MM.1S (cell line): ENCODE measurements around the gene LHFPL5.

ENCODE experiments used
- DNase-seq: peaks from one replicate; pipeline ENCODE4 v3.0.0-alpha.2; 2015
- H2AFZ ChIP-seq: fragments of 300-600 bp; sonication (generic); 2 replicates; pipeline ENCODE4 v1.6.0; 2016; ENCODE audit warnings: antibody characterized with exemption, low read length
- H3F3A ChIP-seq: fragments of 300-600 bp; sonication (generic); 2 replicates; pipeline ENCODE4 v1.6.1; 2016; ENCODE audit warnings: mild to moderate bottlenecking, antibody characterized with exemption, low read length, moderate library complexity, mixed read lengths; ENCODE audit not compliant: insufficient read depth
- H3K27ac ChIP-seq: fragments of 300-600 bp; sonication (generic); 2 replicates; pipeline ENCODE4 v1.5.1; 2016; ENCODE audit warnings: mild to moderate bottlenecking, low read length
- H3K27me3 ChIP-seq: fragments of 300-600 bp; sonication (generic); replicated peaks from 2 replicates; pipeline ENCODE4 v1.6.0; 2016; ENCODE audit warnings: low read length; ENCODE audit not compliant: insufficient read depth
- H3K36me3 ChIP-seq: fragments of 300-600 bp; sonication (generic); replicated peaks from 2 replicates; pipeline ENCODE4 v1.6.1; 2016; ENCODE audit warnings: mild to moderate bottlenecking, low read length, mixed read lengths; ENCODE audit not compliant: insufficient read depth
- H3K4me1 ChIP-seq: fragments of 300-600 bp; sonication (generic); 2 replicates; pipeline ENCODE4 v1.6.1; 2016; ENCODE audit warnings: low read length, mixed read lengths
- H3K4me2 ChIP-seq: fragments of 300-600 bp; sonication (generic); 2 replicates; pipeline ENCODE4 v1.6.0; 2016; ENCODE audit warnings: low read depth, low read length
- H3K4me3 ChIP-seq: fragments of 300-600 bp; sonication (generic); 2 replicates; pipeline ENCODE4 v1.5.1; 2016; ENCODE audit warnings: low read length, mixed read lengths
- H3K79me2 ChIP-seq: fragments of 300-600 bp; sonication (generic); 2 replicates; pipeline ENCODE4 v1.6.1; 2016; ENCODE audit warnings: mixed run types, low read length, mixed read lengths
- H3K9ac ChIP-seq: fragments of 300-600 bp; sonication (generic); 2 replicates; pipeline ENCODE4 v1.6.1; 2016; ENCODE audit warnings: low read length, mixed read lengths
- H3K9me2 ChIP-seq: fragments of 300-600 bp; sonication (generic); replicated peaks from 2 replicates; pipeline ENCODE4 v1.6.1; 2016; ENCODE audit warnings: mild to moderate bottlenecking, low read length, mixed read lengths; ENCODE audit not compliant: insufficient read depth
- H3K9me3 ChIP-seq: fragments of 300-600 bp; sonication (generic); replicated peaks from 2 replicates; pipeline ENCODE4 v1.6.1; 2016; ENCODE audit warnings: mild to moderate bottlenecking, low read length, mixed read lengths; ENCODE audit not compliant: insufficient read depth
- H4K20me1 ChIP-seq: fragments of 300-600 bp; sonication (generic); 2 replicates; pipeline ENCODE4 v1.6.1; 2016; ENCODE audit warnings: mild to moderate bottlenecking, low read length, moderate library complexity, mixed read lengths; ENCODE audit not compliant: insufficient read depth
- EZH2 ChIP-seq: fragments of 300-600 bp; sonication (generic); optimal IDR thresholded peaks from 2 replicates; pipeline ENCODE3; 2017; ENCODE audit warnings: low read depth, mild to moderate bottlenecking, antibody characterized with exemption, low read length, mixed read lengths
- EZH2phosphoT487 ChIP-seq: fragments of 300-600 bp; sonication (generic); IDR thresholded peaks from 2 replicates; pipeline ENCODE4 v1.6.1; 2018; ENCODE audit warnings: antibody characterized with exemption, low read length
- TF ChIP-seq, protein P1 (sequence below): fragments of 300-600 bp; sonication (generic); IDR thresholded peaks from 2 replicates; pipeline ENCODE4 v1.5.1; 2016; ENCODE audit warnings: antibody characterized with exemption, low read length, mixed read lengths

Gene LHFPL5

GRCh38 chr6:35781290-35781689, 23.9 kb upstream of the LHFPL5 start:
- H3K79me2 ChIP-seq, result no peaks in the 10 kb centered on the region
- no peak overlapping the region for H3K9ac ChIP-seq
- no peak for DNase-seq
- no peaks in the 10 kb centered on the region for H3K9me3 ChIP-seq
- no peak overlapping the region for H3K27ac ChIP-seq
- H3F3A ChIP-seq, result no peaks in the 10 kb centered on the region
- no peak overlapping the region for H2AFZ ChIP-seq
- TF ChIP-seq EZH2 (no peak), EZH2phosphoT487 (no peak)
- TF ChIP-seq, protein P1, sequence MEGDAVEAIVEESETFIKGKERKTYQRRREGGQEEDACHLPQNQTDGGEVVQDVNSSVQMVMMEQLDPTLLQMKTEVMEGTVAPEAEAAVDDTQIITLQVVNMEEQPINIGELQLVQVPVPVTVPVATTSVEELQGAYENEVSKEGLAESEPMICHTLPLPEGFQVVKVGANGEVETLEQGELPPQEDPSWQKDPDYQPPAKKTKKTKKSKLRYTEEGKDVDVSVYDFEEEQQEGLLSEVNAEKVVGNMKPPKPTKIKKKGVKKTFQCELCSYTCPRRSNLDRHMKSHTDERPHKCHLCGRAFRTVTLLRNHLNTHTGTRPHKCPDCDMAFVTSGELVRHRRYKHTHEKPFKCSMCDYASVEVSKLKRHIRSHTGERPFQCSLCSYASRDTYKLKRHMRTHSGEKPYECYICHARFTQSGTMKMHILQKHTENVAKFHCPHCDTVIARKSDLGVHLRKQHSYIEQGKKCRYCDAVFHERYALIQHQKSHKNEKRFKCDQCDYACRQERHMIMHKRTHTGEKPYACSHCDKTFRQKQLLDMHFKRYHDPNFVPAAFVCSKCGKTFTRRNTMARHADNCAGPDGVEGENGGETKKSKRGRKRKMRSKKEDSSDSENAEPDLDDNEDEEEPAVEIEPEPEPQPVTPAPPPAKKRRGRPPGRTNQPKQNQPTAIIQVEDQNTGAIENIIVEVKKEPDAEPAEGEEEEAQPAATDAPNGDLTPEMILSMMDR, result no peak
- no peaks in the 10 kb centered on the region for H3K9me2 ChIP-seq
- no peaks in the 10 kb centered on the region for H3K4me1 ChIP-seq
- H3K4me3 ChIP-seq, result no peak overlapping the region
- no peaks in the 10 kb centered on the region for H4K20me1 ChIP-seq
- peaks cover 2% of the 10 kb centered on the region; the same call in 1 of the 2 replicates for H3K27me3 ChIP-seq
- no peak overlapping the region for H3K4me2 ChIP-seq
- no peaks in the 10 kb centered on the region for H3K36me3 ChIP-seq

- H3K79me2 ChIP-seq, result no peaks in the 10 kb centered on the region
- H3K9me2 ChIP-seq, result no peaks in the 10 kb centered on the region
- DNase-seq, result no peak
- peaks cover 7% of the 10 kb centered on the region; the same call in 1 of the 2 replicates for H3K27me3 ChIP-seq
- TF ChIP-seq EZH2 (no peak), EZH2phosphoT487 (no peak)
- TF ChIP-seq, protein P1, result no peak
- no peak overlapping the region for H2AFZ ChIP-seq
- H3K9me3 ChIP-seq, result no peaks in the 10 kb centered on the region
- no peak overlapping the region for H3K4me2 ChIP-seq
- H3K9ac ChIP-seq, result no peak overlapping the region
- H3K27ac ChIP-seq, result no peak overlapping the region
- no peak overlapping the region for H3K4me3 ChIP-seq
- H4K20me1 ChIP-seq, result no peaks in the 10 kb centered on the region
- no peaks in the 10 kb centered on the region for H3K4me1 ChIP-seq
- H3F3A ChIP-seq, result no peaks in the 10 kb centered on the region
- H3K36me3 ChIP-seq, result no peaks in the 10 kb centered on the region
Observed at GRCh38 chr6:35782424-35782823, 22.7 kb upstream of the LHFPL5 start.

- no peaks in the 10 kb centered on the region for H3K36me3 ChIP-seq
- H3K9me3 ChIP-seq, result no peaks in the 10 kb centered on the region
- DNase-seq, result no peak
- no peaks in the 10 kb centered on the region for H3K9me2 ChIP-seq
- H3F3A ChIP-seq, result no peaks in the 10 kb centered on the region
- TF ChIP-seq EZH2 (no peak), EZH2phosphoT487 (no peak)
- TF ChIP-seq, protein P1, result no peak
- no peaks in the 10 kb centered on the region for H3K4me1 ChIP-seq
- no peak overlapping the region for H3K9ac ChIP-seq
- H2AFZ ChIP-seq, result no peak overlapping the region
- no peaks in the 10 kb centered on the region for H4K20me1 ChIP-seq
- no peak overlapping the region for H3K27ac ChIP-seq
- no peak overlapping the region for H3K4me3 ChIP-seq
- H3K27me3 ChIP-seq, result peaks cover 12% of the 10 kb centered on the region; the same call in 1 of the 2 replicates
- H3K79me2 ChIP-seq, result no peaks in the 10 kb centered on the region
- no peak overlapping the region for H3K4me2 ChIP-seq
Observed at GRCh38 chr6:35784200-35784599, 21.0 kb upstream of the LHFPL5 start.
